ENCODE measurements around the gene CALML6.

CALML6 gene

DNA sequence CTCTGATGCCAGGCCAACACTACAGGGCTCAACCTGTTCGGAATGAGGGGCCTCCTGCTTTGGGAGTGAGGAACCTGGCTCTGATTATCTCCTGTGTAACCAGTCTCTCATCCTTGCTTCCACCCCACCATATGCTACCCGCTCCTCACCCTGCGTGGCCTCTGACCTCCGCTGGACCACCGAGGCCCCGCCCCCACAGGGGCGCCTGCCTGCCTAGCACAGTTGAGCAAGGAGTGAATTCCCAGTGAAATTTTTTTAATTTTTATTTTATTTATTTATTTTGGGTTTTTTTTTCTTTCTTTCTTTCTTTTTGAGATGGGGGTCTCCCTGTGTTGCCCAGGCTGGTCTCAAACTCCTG lies 22.3 kb upstream of the CALML6 start:
- no peak for DNase-seq

DNA sequence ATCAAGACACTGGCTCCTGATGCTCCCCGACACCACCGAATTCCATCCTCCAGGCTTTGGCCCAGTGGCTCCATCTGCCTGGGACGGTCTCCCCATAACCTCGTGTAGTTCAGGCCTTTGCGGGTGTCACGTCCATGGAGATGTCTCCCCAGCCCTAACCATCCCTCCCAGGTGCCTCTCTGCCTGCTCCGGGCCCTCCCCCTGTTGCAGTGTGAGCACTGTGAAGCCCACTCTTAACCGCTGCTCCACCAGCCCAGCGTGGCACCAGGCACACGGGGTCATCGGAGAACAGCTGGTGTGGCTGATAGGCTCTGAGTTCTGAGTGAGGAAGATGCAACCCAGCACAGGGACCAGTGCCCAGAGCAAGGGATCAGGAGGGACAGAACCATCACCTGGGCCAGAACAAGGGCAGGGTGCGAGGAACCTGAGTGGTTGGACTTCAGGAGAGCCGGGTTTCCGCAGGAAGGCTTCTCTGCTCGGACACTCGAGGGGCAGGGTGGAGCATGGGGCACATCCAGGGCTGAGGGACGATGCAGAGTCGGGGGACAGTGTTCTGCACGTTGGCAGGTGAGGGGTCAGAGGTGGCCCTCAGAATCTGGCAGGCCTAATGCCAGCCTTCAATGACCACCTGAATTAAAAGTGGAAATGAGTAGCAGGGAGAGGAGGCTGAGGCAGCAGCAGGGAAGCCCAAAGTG lies 21.6 kb upstream of the CALML6 start:
- DNase-seq: no peak

GRCh38 chr1:1893997-1894353 lies 21.1 kb upstream of the CALML6 start:
- DNase-seq: no peak

DNA sequence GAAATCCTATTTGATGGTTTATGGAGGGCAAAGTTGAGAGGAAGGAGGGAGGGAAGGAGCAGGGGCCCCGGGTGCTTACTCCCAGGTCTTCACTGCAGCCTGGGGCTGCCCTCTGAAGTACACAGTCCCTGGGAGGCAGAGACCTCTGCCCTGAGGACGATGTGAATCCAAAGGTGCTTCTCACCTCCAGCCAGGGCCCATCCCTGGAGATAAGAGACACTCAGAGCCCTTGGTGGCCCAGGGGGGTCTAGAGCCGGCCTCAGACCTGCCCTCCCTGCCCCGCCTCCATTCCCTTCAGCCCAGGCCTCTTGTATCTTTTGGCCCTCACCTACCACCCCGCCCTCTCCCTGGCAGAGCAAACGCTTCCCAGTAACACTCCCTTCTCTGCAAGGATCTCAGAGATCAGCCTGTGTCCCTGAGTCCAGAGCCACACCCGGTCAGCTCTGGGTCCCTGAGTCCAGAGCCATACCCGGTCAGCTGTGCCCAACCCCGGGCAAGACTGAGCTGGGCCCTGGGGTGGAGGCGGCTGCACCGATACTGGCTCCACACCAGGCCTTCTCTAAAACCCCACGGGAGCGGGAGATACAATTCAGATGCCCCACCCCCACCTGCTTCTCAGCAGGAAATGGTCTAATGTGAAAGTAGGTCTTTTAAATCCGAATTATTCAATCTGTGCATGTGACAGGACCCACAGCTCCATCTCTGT lies 20.6 kb upstream of the CALML6 start:
- DNase-seq: no peak

- DNase-seq: no peak
Observed at GRCh38 chr1:1895060-1895418, 20.0 kb upstream of the CALML6 start.

GRCh38 chr1:1895456-1896336 lies 19.4 kb upstream of the CALML6 start:
- DNase-seq: no peak

GRCh38 chr1:1898246-1898933 lies 16.7 kb upstream of the CALML6 start:
- no peak for DNase-seq

- DNase-seq: no peak
Observed at GRCh38 chr1:1899266-1899966, 15.6 kb upstream of the CALML6 start.

DNA sequence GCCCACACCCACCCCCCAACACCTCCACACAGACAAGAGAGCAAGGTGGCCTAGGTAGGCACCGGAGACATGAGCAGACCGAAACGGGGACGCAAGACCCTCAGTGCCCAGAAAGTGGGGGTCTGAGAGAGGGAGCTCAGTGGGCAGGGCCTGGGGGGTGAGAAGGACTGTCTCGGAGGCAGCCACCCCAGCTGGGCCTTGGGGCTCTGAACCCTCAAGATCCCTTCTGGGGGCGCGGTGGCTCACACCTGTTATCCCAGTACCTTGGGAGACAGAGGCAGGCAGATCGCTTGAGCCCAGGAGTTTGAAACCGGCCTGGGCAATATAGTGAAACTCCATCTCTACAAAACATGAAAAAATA lies 15.1 kb upstream of the CALML6 start:
- DNase-seq: no peak

DNA sequence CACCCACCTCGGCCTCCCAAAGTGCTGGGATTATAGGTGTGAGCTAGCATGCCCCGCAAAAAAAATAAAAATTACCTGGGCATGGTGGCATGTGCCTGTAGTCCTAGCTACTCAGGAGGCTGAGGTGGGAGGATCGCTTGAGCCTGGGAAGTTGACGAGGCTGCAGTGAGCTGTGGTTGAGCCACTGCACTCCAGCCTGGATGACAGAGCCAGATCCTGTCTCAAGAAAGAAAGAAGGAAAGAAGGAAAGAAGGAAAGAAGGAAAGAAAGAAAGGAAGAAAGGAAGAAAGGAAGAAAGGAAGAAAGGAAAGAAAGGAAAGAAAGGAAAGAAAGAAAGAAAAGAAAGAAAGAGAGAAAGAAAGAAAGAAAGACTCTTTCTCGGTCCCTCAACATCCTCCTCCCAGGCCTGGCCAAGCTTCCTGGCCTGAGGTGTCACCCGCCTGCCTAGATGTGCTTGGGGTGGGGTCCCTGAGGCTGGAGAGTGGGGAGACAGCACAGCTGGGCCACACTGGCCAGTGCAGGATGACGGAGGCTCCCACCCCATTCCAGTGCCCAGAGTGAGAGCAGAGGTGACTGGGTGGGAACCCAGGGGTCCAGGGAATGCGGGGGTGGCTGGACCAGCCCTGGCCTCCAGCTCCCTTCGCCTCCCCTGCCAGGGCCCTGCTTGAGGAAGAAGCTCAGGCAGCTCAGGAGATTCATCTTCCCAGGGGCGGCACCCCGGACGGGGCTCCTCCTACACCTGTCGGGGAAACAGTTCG lies 14.0 kb upstream of the CALML6 start:
- no peak for DNase-seq

DNA sequence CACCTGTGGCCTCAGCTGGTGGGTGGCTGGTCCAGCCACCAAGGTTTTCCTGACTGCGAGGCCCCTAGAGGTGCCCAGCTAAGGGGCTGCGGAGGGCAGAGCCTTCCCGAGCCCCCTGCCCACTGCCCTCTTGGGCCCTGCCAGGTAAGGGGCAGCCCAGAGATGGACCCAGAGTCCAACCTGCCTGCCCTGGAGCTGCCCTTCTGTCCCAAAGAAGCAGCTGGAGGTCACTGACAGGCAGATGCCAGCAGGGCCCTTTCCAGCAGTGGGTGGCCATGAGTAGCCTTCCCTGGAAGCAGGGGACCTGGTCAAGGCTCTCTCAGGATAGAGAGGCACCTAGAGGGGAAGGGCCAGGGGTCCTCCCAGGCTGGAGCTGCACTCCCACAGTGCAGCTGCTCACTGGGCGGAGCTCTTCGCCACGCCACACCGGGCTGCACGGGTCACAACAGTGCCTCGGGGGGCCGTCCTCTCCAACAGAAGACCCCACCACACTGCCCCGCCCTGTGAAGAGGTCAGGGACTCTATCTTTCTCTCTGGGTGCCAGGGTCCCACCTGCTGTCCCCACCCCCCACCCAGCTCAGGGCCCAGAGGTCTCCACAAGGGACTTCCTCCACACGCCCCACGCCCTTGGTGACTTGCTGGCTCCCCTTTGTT lies 13.3 kb upstream of the CALML6 start:
- no peak for DNase-seq

DNA sequence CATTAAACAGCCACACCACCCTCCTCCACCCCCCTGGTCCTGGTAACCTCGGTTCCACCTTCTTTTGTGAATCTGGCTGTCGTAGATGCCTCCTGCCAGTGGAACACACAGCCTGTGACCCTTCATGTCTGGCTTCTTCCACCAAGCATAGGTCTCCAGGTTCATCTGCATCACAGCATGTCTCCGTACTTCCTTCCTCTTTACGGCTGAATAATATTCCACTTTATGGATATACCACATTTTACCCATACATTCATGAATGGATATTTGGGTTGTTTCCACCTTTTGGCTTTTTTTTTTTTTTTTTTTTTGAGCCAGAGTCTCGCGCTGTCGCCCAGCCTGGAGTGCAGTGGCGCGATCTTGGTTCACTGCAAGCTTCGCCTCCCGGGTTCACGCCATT lies 11.8 kb upstream of the CALML6 start:
- no peak for DNase-seq

- DNase-seq: no peak
Observed at GRCh38 chr1:1906185-1907097, 8.6 kb upstream of the CALML6 start.

GRCh38 chr1:1907098-1907736 lies 7.8 kb upstream of the CALML6 start:
- DNase-seq: no peak

DNA sequence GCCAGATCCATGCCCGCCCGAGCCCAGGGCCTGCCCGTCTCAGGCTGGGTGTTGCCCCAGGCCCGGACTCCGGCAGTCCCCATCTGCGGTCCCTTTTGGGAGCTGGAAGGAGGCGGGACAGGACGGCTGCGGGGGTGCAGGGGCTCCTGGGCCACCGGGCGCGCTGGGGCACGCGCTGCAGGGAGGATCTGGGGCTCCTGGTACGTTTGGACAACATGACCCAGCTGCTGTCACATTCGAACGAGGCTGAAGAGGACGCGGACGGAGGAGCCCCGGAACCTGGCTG lies 6.6 kb upstream of the CALML6 start:
- no peak for DNase-seq

DNA sequence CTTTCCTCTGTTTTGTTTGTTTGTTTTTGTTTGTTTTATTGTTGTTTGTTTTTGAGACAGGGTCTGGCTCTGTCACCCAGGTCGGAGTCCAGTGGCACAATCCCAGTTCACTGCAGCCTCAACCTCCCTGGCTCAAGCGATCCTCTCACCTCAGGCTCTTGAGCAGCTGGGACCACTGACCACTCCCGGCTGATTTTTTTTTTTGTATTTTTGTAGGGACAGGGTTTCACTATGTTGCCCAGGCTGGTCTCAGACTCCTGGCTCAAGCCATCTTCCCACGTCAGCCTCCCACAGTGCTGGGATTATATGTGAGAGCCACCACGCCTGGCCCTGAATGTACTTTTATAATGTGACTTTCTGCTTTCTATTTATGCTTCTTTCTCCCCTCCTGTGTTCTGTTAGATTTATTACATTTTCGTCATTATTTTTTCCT lies 5.0 kb upstream of the CALML6 start:
- DNase-seq: no peak

DNA sequence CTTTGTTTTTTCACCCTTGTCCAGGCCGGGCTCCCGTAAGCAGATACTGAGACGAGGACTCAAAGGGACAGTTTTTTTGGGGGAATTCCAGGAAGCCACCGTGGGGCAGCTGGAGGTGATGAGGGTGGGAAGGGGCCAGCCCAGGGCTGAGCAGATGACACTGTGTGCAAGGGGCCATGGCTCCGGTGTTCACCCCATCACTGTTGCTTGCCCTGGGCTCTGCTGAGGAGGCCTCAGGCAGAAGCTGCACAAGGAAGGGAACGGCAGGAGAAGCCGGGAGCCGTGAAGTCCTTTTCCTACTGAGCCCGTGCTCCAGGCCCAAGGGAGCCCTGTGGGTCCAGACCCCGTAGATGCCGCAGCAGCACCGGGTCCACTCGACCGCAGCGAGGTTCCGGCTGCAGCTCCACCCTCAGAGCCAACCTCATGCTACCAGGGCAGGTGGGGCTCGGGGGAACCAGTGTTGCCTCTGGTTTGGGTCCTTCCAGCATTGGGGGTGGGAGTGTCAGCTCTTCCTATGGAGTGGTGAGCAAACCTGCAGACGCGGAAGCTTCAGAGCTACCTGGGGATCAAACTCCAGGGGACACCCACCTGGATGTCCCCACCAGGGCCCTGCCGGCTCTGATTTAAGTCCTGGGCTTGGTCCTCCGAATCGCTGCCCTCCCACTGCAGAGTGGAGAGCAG lies 4.3 kb upstream of the CALML6 start:
- no peak for DNase-seq

DNA sequence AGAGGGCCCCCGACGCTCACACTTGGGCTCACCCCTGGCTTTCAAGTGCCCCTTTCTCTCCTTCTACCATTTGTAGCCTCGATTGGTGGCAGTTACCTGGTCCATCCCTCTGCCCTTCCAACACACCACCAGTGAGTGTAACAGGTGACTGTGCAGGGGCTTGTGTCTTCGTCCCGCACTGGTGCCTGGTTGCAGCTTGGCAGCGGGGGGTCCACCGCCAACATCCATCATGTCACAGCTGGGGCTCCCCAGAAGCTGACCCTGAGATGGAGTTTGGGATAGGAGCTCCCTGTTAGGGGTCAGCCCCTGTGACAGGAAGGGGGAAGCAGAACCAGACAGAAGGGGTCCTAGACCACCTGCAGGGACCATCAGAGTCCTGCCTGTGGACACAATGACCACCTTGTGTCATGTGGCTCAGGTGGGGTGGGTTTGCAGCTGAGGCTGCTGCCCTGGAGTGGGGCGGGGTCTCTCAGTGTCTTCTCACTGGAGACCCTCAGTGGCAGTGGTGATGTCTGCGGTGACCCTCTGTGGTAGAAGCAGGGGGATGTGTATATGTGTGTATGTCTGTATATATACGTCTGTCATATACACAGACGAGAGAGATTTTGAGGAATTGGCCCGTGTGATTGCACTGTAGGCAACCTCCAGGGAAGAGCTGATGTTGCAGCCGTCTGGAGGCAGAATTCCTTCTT lies 3.6 kb upstream of the CALML6 start:
- no peak for DNase-seq
